Measurements from ENCODE around the gene CDCA3.

The CDCA3 gene

GRCh38 chr12:6831450-6831995 is 19.6 kb downstream of the CDCA3 start:
- no peak for DNase-seq

GRCh38 chr12:6830999-6831398 is 20.1 kb downstream of the CDCA3 start:
- no peak for DNase-seq

- no peak for DNase-seq
These were observed 20.7 kb downstream of the CDCA3 start for GRCh38 chr12:6830286-6830890.

GRCh38 chr12:6829536-6830220 is 21.4 kb downstream of the CDCA3 start:
- DNase-seq: peak in 1 of 2 experiments; percentile 59

GRCh38 chr12:6828781-6829535 is 22.1 kb downstream of the CDCA3 start:
- DNase-seq: peak in 1 of 2 experiments; percentile 59

- peak; percentile 8 to 57 for DNase-seq
These were observed 22.9 kb downstream of the CDCA3 start, which contains the start of gene P3H3 for GRCh38 chr12:6827982-6828780. TSS of gene P3H3 (plus strand) at chr12:6828407. CDS start at chr12:6828441, 34 bp downstream.

- DNase-seq: peak; percentile 75 to 90
These were observed 23.6 kb downstream of the CDCA3 start for GRCh38 chr12:6827437-6827911.

GRCh38 chr12:6826734-6827436 is 24.2 kb downstream of the CDCA3 start:
- DNase-seq: no peak

GRCh38 chr12:6826125-6826733 is 24.9 kb downstream of the CDCA3 start:
- no peak for DNase-seq

- peak; percentile 81 to 87 for DNase-seq
These were observed 25.5 kb downstream of the CDCA3 start for GRCh38 chr12:6825398-6826124.

GRCh38 chr12:6824901-6825381 is 26.1 kb downstream of the CDCA3 start:
- no peak for DNase-seq

- no peak for DNase-seq
These were observed 26.9 kb downstream of the CDCA3 start for GRCh38 chr12:6824085-6824775.

- DNase-seq: no peak
These were observed 27.7 kb downstream of the CDCA3 start for GRCh38 chr12:6823182-6824084.

GRCh38 chr12:6822426-6823135 is 28.5 kb downstream of the CDCA3 start:
- DNase-seq: no peak

- peak; percentile 15 to 58 for DNase-seq
These were observed 29.3 kb downstream of the CDCA3 start, which contains the start of gene GPR162 for GRCh38 chr12:6821591-6822425. TSS of gene GPR162 (plus strand) at chr12:6821821. CDS start at chr12:6823899, 2,078 bp downstream.

GRCh38 chr12:6820166-6820565 is 30.9 kb downstream of the CDCA3 start:
- DNase-seq: no peak

Data from NCI-H524 (cell line).